NT2/D1 (cell line): ENCODE results near the gene PAFAH2.

Source experiments
- SUZ12 ChIP-seq: IDR thresholded peaks from 2 replicates; pipeline ENCODE4 v1.6.1; 2011; ENCODE audit not compliant: insufficient read length, insufficient read depth; ENCODE audit errors: extremely low read depth
- ZNF274 ChIP-seq: IDR thresholded peaks from 2 replicates; pipeline ENCODE4 v1.6.1; 2011; ENCODE audit warnings: mild to moderate bottlenecking, low read depth, low read length

GRCh38 chr1:26031196-26031595 is 33.3 kb upstream of the PAFAH2 start:
- TF ChIP-seq SUZ12, result no peak
- TF ChIP-seq ZNF274, result no peak
